HepG2 (cell line): ENCODE results near the gene L1CAM. TPM values are rescaled to one million over a fixed set of nuclear protein-coding genes. Genes with fewer than 3 reads are reported as not detected.

Experiments used
- ATAC-seq: fragments of 200-7000 bp; cut with Tn5 transposase; 3 replicates; pipeline ENCODE4 v1.9.1; 2020; ENCODE audit warnings: mild to moderate bottlenecking, moderate library complexity
- BruUV-seq: library from RNA; stranded (reverse); fragments of 400-500 nt; replicated peaks from 2 replicates; lab custom pipeline; 2021; lab: Mats Ljungman, UMichigan
- CTCF ChIA-PET: fragments of 300-600 bp; formaldehyde crosslinking; extraction: SDS; loops from one replicate; lab custom pipeline; 2021; ENCODE audit warnings: low total read pairs, inconsistent platforms, low intra/inter-chr PET ratio; lab: Yijun Ruan, JAX
- POLR2A ChIA-PET: fragments of 350-600 bp; sonication (Branson Sonifier 250); formaldehyde crosslinking; loops from one replicate; lab custom pipeline; 2020; ENCODE audit warnings: antibody characterized with exemption, inconsistent platforms; lab: Yijun Ruan, JAX
- DNase-seq: peaks from one replicate; pipeline ENCODE4 v3.0.0-alpha.2; 2015; ENCODE audit warnings: low spot score
- FAIRE-seq: peaks from 3 replicates; lab custom pipeline; 2011; peaks lifted over from hg19 to GRCh38; lab: Jason Lieb, UNC
- H2AFZ ChIP-seq: one replicate; pipeline ENCODE4 v1.6.1; 2011; ENCODE audit warnings: low read length, inconsistent platforms
- H3K27ac ChIP-seq: fragments of 300-600 bp; 3 replicates; pipeline ENCODE4 v1.8.0; 2011; ENCODE audit warnings: mixed run types, mild to moderate bottlenecking, mixed read lengths, low read length, inconsistent platforms; ENCODE audit not compliant: insufficient read depth; ENCODE audit errors: extremely low read length
- H3K27me3 ChIP-seq, 2 experiments: fragments of 200-600 bp in 1 of 2; 2 replicates in 1 of 2; 3 replicates in 1 of 2; pipeline versions ENCODE4 v1.6.0 to v1.8.0; 2011; ENCODE audit warnings: low read length in 2 of 2, mild to moderate bottlenecking in 2 of 2, moderate library complexity in 2 of 2, inconsistent platforms in 1 of 2; ENCODE audit not compliant: insufficient read depth in 2 of 2, control insufficient read depth in 1 of 2
- H3K36me3 ChIP-seq, 2 experiments: fragments of 200-600 bp in 1 of 2; replicated peaks in 1 of 2; 2 replicates in 1 of 2; 3 replicates in 1 of 2; pipeline versions ENCODE4 v1.5.1 to v1.8.0; 2011; ENCODE audit warnings: low read length in 2 of 2, inconsistent platforms in 1 of 2; ENCODE audit not compliant: insufficient read depth in 2 of 2, control insufficient read depth in 1 of 2
- H3K4me1 ChIP-seq: 2 replicates; pipeline ENCODE4 v1.5.1; 2012; ENCODE audit warnings: low read length, inconsistent platforms; ENCODE audit not compliant: insufficient read depth
- H3K4me2 ChIP-seq: 2 replicates; pipeline ENCODE4 v1.6.0; 2011; ENCODE audit warnings: low read depth, low read length, inconsistent platforms
- H3K4me3 ChIP-seq, 3 experiments: fragments of 200-600 bp in 1 of 3; sonication (generic), shearing (Covaris generic) in 1 of 3; replicated peaks in 1 of 3; 2 replicates each; pipeline ENCODE4 v1.5.1; 2011 to 2016; ENCODE audit warnings: low read length in 3 of 3, inconsistent platforms in 2 of 3, low read depth in 2 of 3, mild to moderate bottlenecking in 2 of 3, control low read depth in 1 of 3, mixed read lengths in 1 of 3; ENCODE audit not compliant: insufficient read depth in 1 of 3
- H3K79me2 ChIP-seq: one replicate; pipeline ENCODE4 v1.6.1; 2011; ENCODE audit warnings: low read length, inconsistent platforms; ENCODE audit not compliant: insufficient read depth
- H3K9ac ChIP-seq: 2 replicates; pipeline ENCODE4 v1.6.0; 2011; ENCODE audit warnings: mild to moderate bottlenecking, low read depth, low read length, inconsistent platforms; ENCODE audit not compliant: insufficient read depth
- H3K9me3 ChIP-seq: 2 replicates; pipeline ENCODE4 v1.5.1; 2012; ENCODE audit warnings: mild to moderate bottlenecking, low read length
- H4K20me1 ChIP-seq: 2 replicates; pipeline ENCODE4 v1.6.0; 2011; ENCODE audit warnings: inconsistent platforms, mild to moderate bottlenecking, low read length, moderate library complexity; ENCODE audit not compliant: insufficient read depth
- CBX5 ChIP-seq: sonication (generic); formaldehyde crosslinking; IDR thresholded peaks from 2 replicates; pipeline ENCODE4 v1.4.0; 2020; ENCODE audit warnings: missing genetic modification reagents, borderline replicate concordance
- JUN ChIP-seq: sonication (generic); formaldehyde crosslinking; IDR thresholded peaks from 2 replicates; pipeline ENCODE4 v1.4.0; 2020; ENCODE audit warnings: mild to moderate bottlenecking, missing genetic modification reagents
- KAT2B ChIP-seq: fragments of 150-350 bp; IDR thresholded peaks from 2 replicates; pipeline ENCODE4 v1.6.1; 2014; ENCODE audit warnings: low read depth, low read length, borderline replicate concordance
- KLF15 ChIP-seq: sonication (generic); formaldehyde crosslinking; IDR thresholded peaks from 2 replicates; pipeline ENCODE4 v1.8.1; 2023; ENCODE audit warnings: borderline replicate concordance, mild to moderate bottlenecking, inconsistent platforms, missing genetic modification reagents, mixed read lengths
- LCORL ChIP-seq, 2 experiments: fragments of 450-650 bp in 1 of 2; sonication (generic) in 1 of 2; formaldehyde crosslinking in 1 of 2; IDR thresholded peaks; 2 replicates each; pipeline versions ENCODE4 v1.5.0 to v1.6.1; 2017 to 2020; ENCODE audit warnings: antibody characterized with exemption in 1 of 2, missing genetic modification reagents in 1 of 2
- ZNF337 ChIP-seq: sonication (generic); formaldehyde crosslinking; IDR thresholded peaks from 2 replicates; pipeline ENCODE4 v1.5.1; 2020; ENCODE audit warnings: missing genetic modification reagents, low read depth, mild to moderate bottlenecking, borderline replicate concordance
- ZNF414 ChIP-seq: sonication (generic); formaldehyde crosslinking; IDR thresholded peaks from 2 replicates; pipeline ENCODE4 v1.5.0; 2020; ENCODE audit warnings: missing genetic modification reagents
- ZNF652 ChIP-seq: IDR thresholded peaks from 2 replicates; pipeline ENCODE4 v1.6.1; 2016; ENCODE audit warnings: low read depth, borderline replicate concordance
- WGBS: methylation state at CpG from one replicate; pipeline ENCODE4 v1.1.6; 2017; ENCODE audit warnings: low lambda C conversion rate; 5-methylcytosine and 5-hydroxymethylcytosine counted together
- in situ Hi-C: cut with HindIII; loops from 2 replicates; pipeline ENCODE4 v1.10.0; 2017; ENCODE audit warnings: low pct_unique_long_range_greater_than_20kb; ENCODE audit not compliant: extremely low pct_ligation_motif_present
- intact Hi-C: fragments of 100-400 bp; cut with micrococcal nuclease; formaldehyde crosslinking; loops from one replicate; pipeline ENCODE4 v1.10.0; 2022; ENCODE audit not compliant: unreplicated experiment
- polyA plus RNA-seq, 8 experiments: library from polyadenylated mRNA; depleted of rRNA in 3 of 8; stranded (reverse) in 7 of 8; unstranded in 1 of 8; fragments of >200 nt; fragmentation: Illumina TruSeq in 4 of 8; extraction: Trizol in 4 of 8; gene quantifications; 2 replicates each; pipeline versions ENCODE4 v1.2.1 to v1.2.3, GENCODE V29; 2011 to 2016; ENCODE audit warnings: low read depth in 4 of 8, missing spikeins in 1 of 8, mixed read lengths in 1 of 8; ENCODE audit not compliant: insufficient read depth in 1 of 8
- total RNA-seq, 5 experiments: library from RNA; depleted of rRNA; stranded (reverse); fragments of >200 nt; fragmentation: Illumina TruSeq; extraction: Trizol; gene quantifications; 2 replicates each; pipeline ENCODE4 v1.2.3, GENCODE V29; 2016; ENCODE audit warnings: low read depth in 1 of 5

The L1CAM gene
- total and polyA plus RNA-seq, 2 of the 13 experiments (the other 11 are each of a cell fraction or from before 2014, with no cell fraction given): 1.4 to 2.0 TPM

- Histone ChIP-seq H3K79me2 (no peaks in the 10 kb centered on the region), H2AFZ (no peak overlapping the region), H3K36me3 (no peaks in the 10 kb centered on the region), H3K27me3 (no peaks in the 10 kb centered on the region; a peak in 1 of 5 replicates), H3K27ac (no peak overlapping the region), H3K4me1 (no peaks in the 10 kb centered on the region), H3K9me3 (no peaks in the 10 kb centered on the region), H3K9ac (no peak overlapping the region), H3K4me3 (no peak overlapping the region), H4K20me1 (no peaks in the 10 kb centered on the region), H3K4me2 (no peak overlapping the region)
- DNase-seq (no peak), FAIRE-seq (no peak), ATAC-seq (no peak)
- ChIA-PET CTCF (no interaction called here), POLR2A (no interaction called here)
- TF ChIP-seq ZNF337 (CRISPR knock-in tag): no peak
- no peak for TF ChIP-seq JUN (CRISPR knock-in tag)
- TF ChIP-seq ZNF652 (CRISPR knock-in tag): no peak
- TF ChIP-seq KLF15 (CRISPR knock-in tag): no peak
- TF ChIP-seq LCORL (IDR thresholded peaks at IDR 0.05): no peak
- TF ChIP-seq LCORL (CRISPR knock-in tag; IDR thresholded peaks at IDR 0.05): no peak
- TF ChIP-seq ZNF414: no peak
- no peak for TF ChIP-seq KAT2B
- TF ChIP-seq CBX5: no peak
- intact Hi-C loops: no loop called here
- 40% methylated on average over 2 of the region's 22 CpGs for WGBS
- BruUV-seq: no TSS peak
- in situ Hi-C loops: no loop called here
Observed at GRCh38 chrX:153862369-153863250, 23.4 kb downstream of the L1CAM start.
